ENCODE measurements around the gene ABTB1.

ABTB1 gene

DNA sequence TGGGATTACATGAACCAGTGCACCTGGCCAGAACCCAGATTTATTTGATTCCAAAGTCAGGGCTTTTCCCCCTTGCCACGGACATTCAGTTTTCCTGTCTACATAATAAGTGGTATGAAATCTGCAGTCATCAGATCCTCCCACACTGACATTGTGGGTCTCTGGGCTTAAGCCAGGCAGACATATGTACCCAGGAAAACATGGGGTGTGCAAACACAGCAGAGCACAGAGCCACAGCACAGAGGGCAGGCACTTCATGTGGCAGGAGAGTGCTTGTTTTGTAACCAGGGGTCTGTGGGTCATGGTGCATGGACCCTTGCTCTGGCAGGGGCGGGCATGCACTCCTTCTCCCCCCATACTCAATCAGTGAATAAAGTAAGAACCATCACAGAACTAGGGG is 6.1 kb upstream of the ABTB1 start:
- Histone ChIP-seq H3K4me2 (ENCODE audit: low read depth, low read length) (no peak overlapping the region), H3K9me2 (replicated peaks; ENCODE audit: insufficient read depth, low read length) (no peaks in the 10 kb centered on the region), H2AFZ (ENCODE audit: low read length) (no peak overlapping the region), H3K9ac (ENCODE audit: low read length) (no peak overlapping the region), H3K79me2 (ENCODE audit: low read length) (no peaks in the 10 kb centered on the region), H3K27ac (ENCODE audit: low read length) (no peak overlapping the region), H3K4me3 (ENCODE audit: low read length) (no peak overlapping the region), H3F3A (ENCODE audit: insufficient read depth, low read length) (no peaks in the 10 kb centered on the region), H3K4me1 (ENCODE audit: low read length) (0 out of 2 replicates have a peak, but pooled peaks cover under 1% of the 10 kb centered on the region), H3K9me3 (replicated peaks; ENCODE audit: insufficient read depth, low read length) (no peaks in the 10 kb centered on the region), H3K27me3 (replicated peaks; ENCODE audit: insufficient read depth, low read length) (no peaks in the 10 kb centered on the region), H3K36me3 (replicated peaks; ENCODE audit: insufficient read depth, low read length) (no peaks in the 10 kb centered on the region), H4K20me1 (ENCODE audit: insufficient read depth, low read length) (no peaks in the 10 kb centered on the region)
- DNase-seq = no peak
- TF ChIP-seq EZH2phosphoT487 (IDR thresholded peaks at IDR 0.05; ENCODE audit: low read length) (no peak), EZH2 (optimal IDR thresholded peaks at IDR 0.05; ENCODE audit: low read depth, low read length) (no peak)
- TF ChIP-seq, protein P1, sequence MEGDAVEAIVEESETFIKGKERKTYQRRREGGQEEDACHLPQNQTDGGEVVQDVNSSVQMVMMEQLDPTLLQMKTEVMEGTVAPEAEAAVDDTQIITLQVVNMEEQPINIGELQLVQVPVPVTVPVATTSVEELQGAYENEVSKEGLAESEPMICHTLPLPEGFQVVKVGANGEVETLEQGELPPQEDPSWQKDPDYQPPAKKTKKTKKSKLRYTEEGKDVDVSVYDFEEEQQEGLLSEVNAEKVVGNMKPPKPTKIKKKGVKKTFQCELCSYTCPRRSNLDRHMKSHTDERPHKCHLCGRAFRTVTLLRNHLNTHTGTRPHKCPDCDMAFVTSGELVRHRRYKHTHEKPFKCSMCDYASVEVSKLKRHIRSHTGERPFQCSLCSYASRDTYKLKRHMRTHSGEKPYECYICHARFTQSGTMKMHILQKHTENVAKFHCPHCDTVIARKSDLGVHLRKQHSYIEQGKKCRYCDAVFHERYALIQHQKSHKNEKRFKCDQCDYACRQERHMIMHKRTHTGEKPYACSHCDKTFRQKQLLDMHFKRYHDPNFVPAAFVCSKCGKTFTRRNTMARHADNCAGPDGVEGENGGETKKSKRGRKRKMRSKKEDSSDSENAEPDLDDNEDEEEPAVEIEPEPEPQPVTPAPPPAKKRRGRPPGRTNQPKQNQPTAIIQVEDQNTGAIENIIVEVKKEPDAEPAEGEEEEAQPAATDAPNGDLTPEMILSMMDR (IDR thresholded peaks at IDR 0.05; ENCODE audit: low read length) = no peak

DNA sequence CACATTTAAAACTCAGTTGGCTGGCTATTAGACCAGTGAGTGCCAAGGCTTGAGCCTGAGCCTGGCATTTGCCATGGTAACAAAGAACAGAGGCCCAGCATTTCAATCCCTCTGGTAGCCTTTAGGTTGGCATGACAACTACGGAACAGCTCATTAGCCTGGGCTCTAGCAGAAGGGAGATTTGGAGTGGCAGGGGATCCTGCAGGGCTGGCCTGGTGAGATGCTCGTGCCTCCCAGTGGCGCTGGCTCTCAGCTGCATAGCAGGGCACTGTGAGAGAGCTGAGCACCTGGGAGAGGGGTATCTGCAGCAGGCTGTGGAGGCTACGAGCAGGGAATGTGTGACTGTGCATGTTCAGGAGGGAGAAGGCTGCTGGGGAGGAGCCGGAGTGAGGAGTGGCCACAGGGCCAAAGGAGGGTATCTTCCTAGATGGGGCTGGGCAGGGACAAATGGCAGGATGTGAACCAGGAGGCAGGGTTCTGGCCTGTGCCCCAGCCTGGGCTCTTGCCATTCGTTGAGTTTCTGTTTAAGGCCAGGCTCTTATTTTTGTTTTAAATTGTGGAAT is 5.6 kb upstream of the ABTB1 start:
- no peak for DNase-seq
- Histone ChIP-seq H3K9ac (ENCODE audit: low read length) (no peak overlapping the region), H3K9me2 (replicated peaks; ENCODE audit: insufficient read depth, low read length) (no peaks in the 10 kb centered on the region), H3K79me2 (ENCODE audit: low read length) (no peaks in the 10 kb centered on the region), H3K9me3 (replicated peaks; ENCODE audit: insufficient read depth, low read length) (no peaks in the 10 kb centered on the region), H3K27me3 (replicated peaks; ENCODE audit: insufficient read depth, low read length) (no peaks in the 10 kb centered on the region), H3K4me1 (ENCODE audit: low read length) (0 out of 2 replicates have a peak, but pooled peaks cover 5% of the 10 kb centered on the region), H3F3A (ENCODE audit: insufficient read depth, low read length) (no peaks in the 10 kb centered on the region), H3K36me3 (replicated peaks; ENCODE audit: insufficient read depth, low read length) (no peaks in the 10 kb centered on the region), H2AFZ (ENCODE audit: low read length) (no peak overlapping the region), H3K27ac (ENCODE audit: low read length) (no peak overlapping the region), H4K20me1 (ENCODE audit: insufficient read depth, low read length) (no peaks in the 10 kb centered on the region), H3K4me3 (ENCODE audit: low read length) (no peak overlapping the region), H3K4me2 (ENCODE audit: low read depth, low read length) (no peak overlapping the region)
- no peak for TF ChIP-seq EZH2phosphoT487 (IDR thresholded peaks at IDR 0.05; ENCODE audit: low read length)
- TF ChIP-seq, protein P1 (IDR thresholded peaks at IDR 0.05; ENCODE audit: low read length) = no peak
- no peak for TF ChIP-seq EZH2 (optimal IDR thresholded peaks at IDR 0.05; ENCODE audit: low read depth, low read length)

DNA sequence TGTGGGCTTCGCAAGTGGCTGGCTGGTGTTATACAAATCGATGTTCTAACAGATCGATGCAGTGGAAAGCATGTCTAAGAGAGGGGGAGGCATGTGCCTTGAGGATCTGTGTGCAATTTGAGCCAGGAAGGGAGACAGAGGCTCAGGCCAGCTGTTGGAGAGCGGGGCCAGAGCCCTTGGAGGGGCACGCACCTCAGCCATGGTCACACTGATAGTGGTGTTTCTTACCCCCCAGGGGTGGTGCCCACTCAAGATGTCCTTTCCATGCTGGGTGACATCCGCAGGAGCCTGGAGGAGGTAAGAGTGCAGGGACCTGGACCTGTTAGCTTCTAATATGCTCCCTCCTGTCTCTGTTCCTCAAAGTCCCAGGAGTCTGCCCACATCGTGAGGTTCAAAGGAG is 3.8 kb upstream of the ABTB1 start:
- H3K9ac ChIP-seq (ENCODE audit: low read length) = no peak overlapping the region
- no peaks in the 10 kb centered on the region for H3F3A ChIP-seq (ENCODE audit: insufficient read depth, low read length)
- no peaks in the 10 kb centered on the region for H4K20me1 ChIP-seq (ENCODE audit: insufficient read depth, low read length)
- no peaks in the 10 kb centered on the region for H3K36me3 ChIP-seq (replicated peaks; ENCODE audit: insufficient read depth, low read length)
- H3K27ac ChIP-seq (ENCODE audit: low read length) = no peak overlapping the region
- TF ChIP-seq EZH2phosphoT487 (IDR thresholded peaks at IDR 0.05; ENCODE audit: low read length) (no peak), EZH2 (optimal IDR thresholded peaks at IDR 0.05; ENCODE audit: low read depth, low read length) (no peak)
- TF ChIP-seq, protein P1 (IDR thresholded peaks at IDR 0.05; ENCODE audit: low read length) = no peak
- 0 out of 2 replicates have a peak, but pooled peaks cover 5% of the 10 kb centered on the region for H3K4me1 ChIP-seq (ENCODE audit: low read length)
- no peaks in the 10 kb centered on the region; the same call in 1 of the 2 replicates for H3K79me2 ChIP-seq (ENCODE audit: low read length)
- H3K4me3 ChIP-seq (ENCODE audit: low read length) = no peak overlapping the region
- DNase-seq = no peak
- no peak overlapping the region for H3K4me2 ChIP-seq (ENCODE audit: low read depth, low read length)
- H3K9me2 ChIP-seq (replicated peaks; ENCODE audit: insufficient read depth, low read length) = no peaks in the 10 kb centered on the region
- H3K9me3 ChIP-seq (replicated peaks; ENCODE audit: insufficient read depth, low read length) = no peaks in the 10 kb centered on the region
- no peak overlapping the region for H2AFZ ChIP-seq (ENCODE audit: low read length)
- H3K27me3 ChIP-seq (replicated peaks; ENCODE audit: insufficient read depth, low read length) = no peaks in the 10 kb centered on the region
